DND-41 (cell line): ENCODE measurements around the gene HRAS.

Experiments
- EZH2 ChIP-seq: IDR thresholded peaks from 3 replicates; pipeline ENCODE4 v1.6.1; 2012; ENCODE audit warnings: borderline replicate concordance, low read depth, mild to moderate bottlenecking, moderate library complexity, low read length, inconsistent platforms; ENCODE audit not compliant: severe bottlenecking
- TF ChIP-seq, protein P1 (sequence below): IDR thresholded peaks from 2 replicates; pipeline ENCODE4 v1.5.1; 2012; ENCODE audit warnings: borderline replicate concordance, low read length, moderate library complexity, mild to moderate bottlenecking; ENCODE audit not compliant: poor library complexity, severe bottlenecking; ENCODE audit errors: extremely low read depth

DNA sequence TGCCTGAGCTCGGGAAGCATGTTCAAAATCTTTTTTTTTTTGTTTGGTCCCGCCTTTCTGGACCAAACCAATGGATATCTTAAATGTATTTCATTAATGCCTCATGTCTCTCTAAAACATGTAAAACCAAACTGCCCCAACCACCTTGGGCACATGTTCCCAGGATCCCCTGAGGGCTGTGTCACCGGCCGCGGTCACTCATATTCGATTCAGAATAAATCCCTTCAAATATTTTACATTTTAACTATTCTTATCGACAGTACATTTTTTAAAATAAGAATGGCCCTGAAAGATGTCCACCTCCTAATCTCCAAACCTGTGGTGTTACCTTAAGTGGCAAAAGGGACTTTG is 30.4 kb downstream of the HRAS start:
- TF ChIP-seq, protein P1, sequence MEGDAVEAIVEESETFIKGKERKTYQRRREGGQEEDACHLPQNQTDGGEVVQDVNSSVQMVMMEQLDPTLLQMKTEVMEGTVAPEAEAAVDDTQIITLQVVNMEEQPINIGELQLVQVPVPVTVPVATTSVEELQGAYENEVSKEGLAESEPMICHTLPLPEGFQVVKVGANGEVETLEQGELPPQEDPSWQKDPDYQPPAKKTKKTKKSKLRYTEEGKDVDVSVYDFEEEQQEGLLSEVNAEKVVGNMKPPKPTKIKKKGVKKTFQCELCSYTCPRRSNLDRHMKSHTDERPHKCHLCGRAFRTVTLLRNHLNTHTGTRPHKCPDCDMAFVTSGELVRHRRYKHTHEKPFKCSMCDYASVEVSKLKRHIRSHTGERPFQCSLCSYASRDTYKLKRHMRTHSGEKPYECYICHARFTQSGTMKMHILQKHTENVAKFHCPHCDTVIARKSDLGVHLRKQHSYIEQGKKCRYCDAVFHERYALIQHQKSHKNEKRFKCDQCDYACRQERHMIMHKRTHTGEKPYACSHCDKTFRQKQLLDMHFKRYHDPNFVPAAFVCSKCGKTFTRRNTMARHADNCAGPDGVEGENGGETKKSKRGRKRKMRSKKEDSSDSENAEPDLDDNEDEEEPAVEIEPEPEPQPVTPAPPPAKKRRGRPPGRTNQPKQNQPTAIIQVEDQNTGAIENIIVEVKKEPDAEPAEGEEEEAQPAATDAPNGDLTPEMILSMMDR: no peak
- TF ChIP-seq EZH2: no peak
